Keratinocyte (primary cell): ENCODE measurements around the gene GLRX2. TPM values are rescaled to one million over a fixed set of nuclear protein-coding genes. Genes with fewer than 3 reads are reported as not detected.

Experiments used
- DNase-seq: peaks from one replicate; pipeline ENCODE4 v3.0.0-alpha.2; 2011; ENCODE audit warnings: low read depth, missing footprints, low spot score
- FAIRE-seq: peaks from 2 replicates; lab custom pipeline; 2011; peaks lifted over from hg19 to GRCh38; lab: Jason Lieb, UNC
- H2AFZ ChIP-seq: 2 replicates; pipeline ENCODE4 v1.6.0; 2012; ENCODE audit warnings: low read length, control low read depth, inconsistent platforms; ENCODE audit not compliant: control insufficient read depth
- H3K27ac ChIP-seq: 2 replicates; pipeline ENCODE4 v1.5.1; 2011; ENCODE audit warnings: low read length; ENCODE audit not compliant: control insufficient read depth, insufficient read depth
- H3K27me3 ChIP-seq: 3 replicates; pipeline ENCODE4 v1.6.0; 2011; ENCODE audit warnings: low read length; ENCODE audit not compliant: control insufficient read depth, insufficient read depth; ENCODE audit errors: extremely low read depth
- H3K36me3 ChIP-seq, 2 experiments: 2 replicates in 1 of 2; 3 replicates in 1 of 2; pipeline ENCODE4 v1.5.1; 2011; ENCODE audit warnings: low read length in 2 of 2, mild to moderate bottlenecking in 1 of 2; ENCODE audit not compliant: control insufficient read depth in 2 of 2, insufficient read depth in 2 of 2; ENCODE audit errors: extremely low read depth in 1 of 2
- H3K4me1 ChIP-seq: 3 replicates; pipeline ENCODE4 v1.5.1; 2011; ENCODE audit warnings: low read length; ENCODE audit not compliant: control insufficient read depth, insufficient read depth; ENCODE audit errors: extremely low read depth
- H3K4me2 ChIP-seq: 3 replicates; pipeline ENCODE4 v1.6.0; 2011; ENCODE audit warnings: low read depth, low read length; ENCODE audit not compliant: control insufficient read depth, insufficient read depth; ENCODE audit errors: extremely low read depth
- H3K4me3 ChIP-seq, 3 experiments: fragments of 200-600 bp in 1 of 3; sonication (generic) in 1 of 3; 2 replicates in 2 of 3; 3 replicates in 1 of 3; pipeline ENCODE4 v1.5.1; 2011 to 2016; ENCODE audit warnings: low read length in 3 of 3, mild to moderate bottlenecking in 3 of 3, control low read depth in 2 of 3, inconsistent platforms in 1 of 3, low read depth in 1 of 3, mixed read lengths in 1 of 3, mixed run types in 1 of 3, moderate library complexity in 1 of 3; ENCODE audit not compliant: control insufficient read depth in 2 of 3, insufficient read depth in 2 of 3; ENCODE audit errors: extremely low read depth in 1 of 3
- H3K79me2 ChIP-seq: 2 replicates; pipeline ENCODE4 v1.6.0; 2012; ENCODE audit warnings: low read length; ENCODE audit not compliant: control insufficient read depth, insufficient read depth
- H3K9ac ChIP-seq: 3 replicates; pipeline ENCODE4 v1.6.0; 2011; ENCODE audit warnings: low read length; ENCODE audit not compliant: control insufficient read depth, insufficient read depth; ENCODE audit errors: extremely low read depth
- H3K9me1 ChIP-seq: 3 replicates; pipeline ENCODE4 v1.6.0; 2011; ENCODE audit warnings: low read length; ENCODE audit not compliant: control insufficient read depth, insufficient read depth; ENCODE audit errors: extremely low read depth
- H3K9me3 ChIP-seq: 2 replicates; pipeline ENCODE4 v1.5.1; 2012; ENCODE audit warnings: low read depth, low read length; ENCODE audit not compliant: control insufficient read depth
- H4K20me1 ChIP-seq: 3 replicates; pipeline ENCODE4 v1.6.0; 2011; ENCODE audit warnings: low read length; ENCODE audit not compliant: control insufficient read depth, insufficient read depth; ENCODE audit errors: extremely low read depth
- EZH2 ChIP-seq: IDR thresholded peaks from one replicate; pipeline ENCODE4 v1.6.1; 2012; ENCODE audit warnings: inconsistent platforms, mild to moderate bottlenecking, low read length, moderate library complexity
- dilution Hi-C: fragments of 300-500 bp; cut with MboI; formaldehyde crosslinking; loops from one replicate; pipeline ENCODE4 v1.7.0; 2020; ENCODE audit warnings: low sequenced_read_pairs; ENCODE audit not compliant: extremely low pct_ligation_motif_present
- polyA plus RNA-seq, 5 experiments: library from polyadenylated mRNA; depleted of rRNA in 3 of 5; stranded (reverse) in 3 of 5; stranded (forward) in 1 of 5; unstranded in 1 of 5; fragments of >200 nt; gene quantifications; 1 replicate in 1 of 5; 2 replicates in 3 of 5; 3 replicates in 1 of 5; pipeline versions ENCODE4 v1.2.1 to v1.2.3, GENCODE V29; 2011 to 2012; ENCODE audit warnings: missing spikeins in 2 of 5, low read depth in 1 of 5, low replicate concordance in 1 of 5
- TF ChIP-seq, protein P1 (sequence below), 3 experiments: IDR thresholded peaks in 1 of 3; conservative IDR thresholded peaks in 1 of 3; optimal IDR thresholded peaks in 1 of 3; 2 replicates in 2 of 3; 3 replicates in 1 of 3; pipeline versions ENCODE3 to v1.5.1; 2011; ENCODE audit warnings: low read length in 3 of 3, mild to moderate bottlenecking in 3 of 3, moderate library complexity in 2 of 3, control low read depth in 1 of 3, inconsistent platforms in 1 of 3; ENCODE audit not compliant: insufficient read depth in 2 of 3; ENCODE audit errors: extremely low read depth in 1 of 3

The GLRX2 gene
- polyA plus RNA-seq, 1 donor (not counting 4 experiments of a cell fraction or from before 2014, with no cell fraction given), result 29.2 TPM

DNA sequence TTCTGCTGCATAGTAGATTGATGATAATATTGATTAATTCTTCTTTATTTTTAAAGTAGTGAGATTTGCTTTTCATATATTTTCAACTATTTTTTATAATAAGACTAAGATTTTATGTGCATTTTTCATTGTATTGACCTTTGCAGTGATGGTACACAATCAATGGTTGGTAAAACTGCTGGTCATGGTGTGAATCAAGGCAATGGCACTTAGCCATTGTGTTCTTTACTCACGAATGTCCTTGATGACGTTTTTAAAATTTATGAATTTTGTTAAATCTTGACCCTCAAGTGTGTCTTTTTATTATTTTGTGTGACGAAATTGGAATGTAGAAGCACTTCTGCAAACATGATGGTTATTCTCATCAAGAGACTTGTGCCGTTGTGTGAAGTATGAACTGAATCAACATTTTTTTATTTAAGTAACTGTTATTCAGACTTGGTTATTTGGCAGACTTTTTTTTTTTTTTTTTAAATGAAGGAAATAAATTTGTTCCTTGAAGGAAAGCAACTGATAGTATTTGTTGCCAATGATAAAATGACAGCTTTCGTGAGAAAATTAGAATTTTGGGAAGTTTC is 39.2 kb upstream of the GLRX2 start:
- peaks cover 12% of the 10 kb centered on the region for H3K79me2 ChIP-seq
- no peak overlapping the region for H3K4me3 ChIP-seq
- peaks cover 6 to 14% of the 10 kb centered on the region in 2 experiments for H3K36me3 ChIP-seq
- dilution Hi-C loops, result no loop called here
- no peaks in the 10 kb centered on the region for H3K9me3 ChIP-seq
- H3K9me1 ChIP-seq, result no peaks in the 10 kb centered on the region
- no peaks in the 10 kb centered on the region for H4K20me1 ChIP-seq
- no peak for FAIRE-seq
- no peak overlapping the region for H2AFZ ChIP-seq
- TF ChIP-seq, protein P1, sequence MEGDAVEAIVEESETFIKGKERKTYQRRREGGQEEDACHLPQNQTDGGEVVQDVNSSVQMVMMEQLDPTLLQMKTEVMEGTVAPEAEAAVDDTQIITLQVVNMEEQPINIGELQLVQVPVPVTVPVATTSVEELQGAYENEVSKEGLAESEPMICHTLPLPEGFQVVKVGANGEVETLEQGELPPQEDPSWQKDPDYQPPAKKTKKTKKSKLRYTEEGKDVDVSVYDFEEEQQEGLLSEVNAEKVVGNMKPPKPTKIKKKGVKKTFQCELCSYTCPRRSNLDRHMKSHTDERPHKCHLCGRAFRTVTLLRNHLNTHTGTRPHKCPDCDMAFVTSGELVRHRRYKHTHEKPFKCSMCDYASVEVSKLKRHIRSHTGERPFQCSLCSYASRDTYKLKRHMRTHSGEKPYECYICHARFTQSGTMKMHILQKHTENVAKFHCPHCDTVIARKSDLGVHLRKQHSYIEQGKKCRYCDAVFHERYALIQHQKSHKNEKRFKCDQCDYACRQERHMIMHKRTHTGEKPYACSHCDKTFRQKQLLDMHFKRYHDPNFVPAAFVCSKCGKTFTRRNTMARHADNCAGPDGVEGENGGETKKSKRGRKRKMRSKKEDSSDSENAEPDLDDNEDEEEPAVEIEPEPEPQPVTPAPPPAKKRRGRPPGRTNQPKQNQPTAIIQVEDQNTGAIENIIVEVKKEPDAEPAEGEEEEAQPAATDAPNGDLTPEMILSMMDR (optimal IDR thresholded peaks at IDR 0.05 in 1 of 3, IDR thresholded peaks at IDR 0.05 in 1 of 3, conservative IDR thresholded peaks at IDR 0.05 in 1 of 3; ENCODE audit: extremely low read depth in 1 of 3, insufficient read depth in 2 of 3, low read length in 3 of 3), result no peak
- no peak for TF ChIP-seq EZH2
- H3K4me2 ChIP-seq, result no peak overlapping the region
- H3K27me3 ChIP-seq, result no peaks in the 10 kb centered on the region
- H3K27ac ChIP-seq, result no peak overlapping the region
- no peaks in the 10 kb centered on the region for H3K4me1 ChIP-seq
- no peak for DNase-seq
- H3K9ac ChIP-seq, result no peak overlapping the region

DNA sequence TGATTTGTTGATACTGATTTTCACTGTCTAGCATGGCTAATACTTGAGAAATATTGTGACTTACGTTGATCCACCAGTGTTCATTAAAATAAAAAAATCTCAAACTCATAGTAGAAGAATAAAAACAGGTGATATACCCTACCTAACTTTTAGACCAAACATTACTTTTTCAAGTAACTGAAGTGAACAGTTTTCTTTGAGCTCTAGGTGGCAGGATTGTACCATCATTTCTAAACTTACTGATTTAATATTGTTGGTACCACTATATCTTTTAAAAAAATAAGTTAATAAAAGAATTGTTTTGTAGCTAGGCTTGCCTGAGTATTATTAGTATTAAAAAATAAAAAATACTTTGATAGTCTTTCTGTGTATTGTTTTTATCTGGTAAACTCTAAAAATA is 38.1 kb upstream of the GLRX2 start:
- Histone ChIP-seq H3K4me1 (no peaks in the 10 kb centered on the region), H3K36me3 (peaks cover 6 to 18% of the 10 kb centered on the region in 2 experiments), H3K27me3 (no peaks in the 10 kb centered on the region), H3K9me1 (no peaks in the 10 kb centered on the region), H3K4me3 (no peak overlapping the region), H3K9me3 (no peaks in the 10 kb centered on the region), H3K27ac (no peak overlapping the region), H3K9ac (no peak overlapping the region), H4K20me1 (no peaks in the 10 kb centered on the region), H2AFZ (no peak overlapping the region), H3K79me2 (peaks cover 12% of the 10 kb centered on the region), H3K4me2 (no peak overlapping the region)
- no peak for FAIRE-seq
- dilution Hi-C loops, result no loop called here
- no peak for DNase-seq
- no peak for TF ChIP-seq EZH2
- TF ChIP-seq, protein P1 (optimal IDR thresholded peaks at IDR 0.05 in 1 of 3, IDR thresholded peaks at IDR 0.05 in 1 of 3, conservative IDR thresholded peaks at IDR 0.05 in 1 of 3; ENCODE audit: extremely low read depth in 1 of 3, insufficient read depth in 2 of 3, low read length in 3 of 3), result no peak
